K562 (cell line): ENCODE results near the gene PRTN3. TPM values are rescaled to one million over a fixed set of nuclear protein-coding genes. Genes with fewer than 3 reads are reported as not detected.

ENCODE experiments used
- ATAC-seq: fragments of 200-7000 bp; cut with Tn5 transposase; 3 replicates; pipeline ENCODE4 v1.9.1; 2020; ENCODE audit warnings: moderate library complexity
- BruUV-seq: library from RNA; stranded (reverse); fragments of 400-500 nt; replicated peaks from 2 replicates; lab custom pipeline; 2021; lab: Mats Ljungman, UMichigan
- CTCF ChIA-PET: fragments of 300-600 bp; formaldehyde crosslinking; extraction: SDS; loops from one replicate; lab custom pipeline; 2021; ENCODE audit warnings: low intra/inter-chr PET ratio; lab: Yijun Ruan, JAX
- POLR2A ChIA-PET: fragments of 300-600, 350-650 bp; sonication (Branson Sonifier 250); formaldehyde crosslinking; extraction: SDS; loops from one replicate; lab custom pipeline; 2021; ENCODE audit warnings: antibody characterized with exemption, inconsistent platforms; lab: Yijun Ruan, JAX
- DNase-seq, 4 experiments: peaks; one replicate each; pipeline versions ENCODE4 v3.0.0 to v3.0.0-alpha.2; 2011 to 2018; ENCODE audit warnings: low spot score in 3 of 4, mixed read lengths in 3 of 4; ENCODE audit errors: extremely low read depth in 1 of 4
- FAIRE-seq: peaks from 2 replicates; lab custom pipeline; 2011; peaks lifted over from hg19 to GRCh38; lab: Jason Lieb, UNC
- H2AFZ ChIP-seq: 2 replicates; pipeline ENCODE4 v1.6.0; 2011; ENCODE audit warnings: low read depth, low read length, control low read depth, inconsistent platforms
- H3K27ac ChIP-seq: fragments of 200-600 bp; 3 replicates; pipeline ENCODE4 v1.8.0; 2011; ENCODE audit warnings: low read depth, mild to moderate bottlenecking, control low read depth, inconsistent platforms, low read length, moderate library complexity, mixed read lengths; ENCODE audit errors: extremely low read depth
- H3K27me3 ChIP-seq, 2 experiments: fragments of 300-600 bp in 1 of 2; 2 replicates in 1 of 2; 3 replicates in 1 of 2; pipeline versions ENCODE4 v1.6.0 to v1.8.0; 2011; ENCODE audit warnings: inconsistent platforms in 2 of 2, low read length in 2 of 2, mild to moderate bottlenecking in 1 of 2, mixed read lengths in 1 of 2, moderate library complexity in 1 of 2; ENCODE audit not compliant: control insufficient read depth in 2 of 2, insufficient read depth in 2 of 2
- H3K36me3 ChIP-seq: fragments of 300-600 bp; 3 replicates; pipeline ENCODE4 v1.8.0; 2011; ENCODE audit warnings: mild to moderate bottlenecking, low read length, inconsistent platforms; ENCODE audit not compliant: control insufficient read depth, insufficient read depth
- H3K4me1 ChIP-seq, 2 experiments: fragments of 200-600 bp in 1 of 2; replicated peaks in 1 of 2; 2 replicates in 1 of 2; 3 replicates in 1 of 2; pipeline versions ENCODE4 v1.5.1 to v1.8.0; 2011; ENCODE audit warnings: inconsistent platforms in 2 of 2, low read length in 2 of 2, mild to moderate bottlenecking in 1 of 2, mixed read lengths in 1 of 2, moderate library complexity in 1 of 2; ENCODE audit not compliant: control insufficient read depth in 2 of 2, insufficient read depth in 2 of 2
- H3K4me2 ChIP-seq: 2 replicates; pipeline ENCODE4 v1.6.1; 2011; ENCODE audit warnings: low read length, control low read depth, inconsistent platforms, mixed read lengths; ENCODE audit not compliant: insufficient read depth
- H3K4me3 ChIP-seq: fragments of 200-600 bp; sonication (generic), shearing (Covaris generic); 2 replicates; pipeline ENCODE4 v1.5.1; 2016; ENCODE audit warnings: control low read depth, inconsistent platforms
- H3K79me2 ChIP-seq: fragments of 200-600 bp; 3 replicates; pipeline ENCODE4 v1.8.0; 2011; ENCODE audit warnings: low read length, inconsistent platforms; ENCODE audit not compliant: control insufficient read depth, insufficient read depth
- H3K9ac ChIP-seq, 2 experiments: 2 replicates each; pipeline versions ENCODE4 v1.6.0 to v1.6.1; 2011; ENCODE audit warnings: low read depth in 2 of 2, low read length in 2 of 2, control low read depth in 1 of 2, inconsistent platforms in 1 of 2, mild to moderate bottlenecking in 1 of 2, mixed read lengths in 1 of 2; ENCODE audit not compliant: insufficient read depth in 1 of 2
- H3K9me1 ChIP-seq: one replicate; pipeline ENCODE4 v1.6.0; 2011; ENCODE audit warnings: inconsistent platforms, mild to moderate bottlenecking, low read length, moderate library complexity; ENCODE audit not compliant: control insufficient read depth, insufficient read depth
- H3K9me3 ChIP-seq: replicated peaks from 2 replicates; pipeline ENCODE4 v1.5.1; 2011; ENCODE audit warnings: low read depth, low read length, inconsistent platforms; ENCODE audit not compliant: control insufficient read depth, insufficient read depth
- H4K20me1 ChIP-seq: replicated peaks from 2 replicates; pipeline ENCODE4 v1.6.1; 2011; ENCODE audit warnings: low read length, inconsistent platforms, mixed read lengths; ENCODE audit not compliant: control insufficient read depth, insufficient read depth
- ARID1B ChIP-seq: fragments of 450-650 bp; IDR thresholded peaks from 2 replicates; pipeline ENCODE4 v1.6.1; 2016; ENCODE audit warnings: antibody characterized with exemption, mild to moderate bottlenecking, inconsistent platforms
- ATF4 ChIP-seq: fragments of 450-650 bp; formaldehyde crosslinking; IDR thresholded peaks from 2 replicates; pipeline ENCODE4 v1.4.0; 2022; ENCODE audit warnings: mild to moderate bottlenecking, moderate library complexity
- CBFA2T2 ChIP-seq: fragments of 450-650 bp; conservative IDR thresholded peaks from 2 replicates; pipeline ENCODE4 v1.6.1; 2017; ENCODE audit warnings: mild to moderate bottlenecking
- ETS1 ChIP-seq: conservative IDR thresholded peaks from 2 replicates; pipeline ENCODE4 v1.6.1; 2011; ENCODE audit warnings: low read depth, mild to moderate bottlenecking, low read length; ENCODE audit not compliant: control insufficient read depth
- ETV5 ChIP-seq: sonication (generic); formaldehyde crosslinking; IDR thresholded peaks from 2 replicates; pipeline ENCODE4 v1.4.0; 2020; ENCODE audit warnings: low read depth, mild to moderate bottlenecking, missing genetic modification reagents
- HES1 ChIP-seq: fragments of 450-650 bp; IDR thresholded peaks from 2 replicates; pipeline ENCODE4 v1.6.1; 2016; ENCODE audit warnings: low read depth, mild to moderate bottlenecking, moderate library complexity
- POLR2AphosphoS5 ChIP-seq: IDR thresholded peaks from 2 replicates; pipeline ENCODE4 v1.6.1; 2011; ENCODE audit warnings: mild to moderate bottlenecking, low read depth, low read length, moderate library complexity; ENCODE audit not compliant: control insufficient read depth, insufficient read depth
- TAF1 ChIP-seq: IDR thresholded peaks from 2 replicates; pipeline ENCODE4 v1.6.1; 2011; ENCODE audit warnings: mild to moderate bottlenecking, low read length, moderate library complexity; ENCODE audit not compliant: insufficient read depth, control insufficient read depth, severe bottlenecking; ENCODE audit errors: extremely low read depth
- TRIM25 ChIP-seq: fragments of 450-650 bp; IDR thresholded peaks from 2 replicates; pipeline ENCODE4 v1.7.0; 2016; ENCODE audit warnings: borderline replicate concordance
- XRCC5 ChIP-seq: fragments of 200-400 bp; formaldehyde crosslinking; IDR thresholded peaks from 2 replicates; pipeline ENCODE4 v1.6.1; 2017; ENCODE audit warnings: low read depth, mild to moderate bottlenecking, low read length
- WGBS: fragments of 100-300 bp; shearing (Covaris generic); methylation state at CpG from one replicate; pipeline ENCODE4 v1.1.6; 2016; ENCODE audit warnings: low coverage, mixed read lengths; ENCODE audit not compliant: insufficient coverage; ENCODE audit errors: missing lambda C conversion rate; 5-methylcytosine and 5-hydroxymethylcytosine counted together
- in situ Hi-C: fragments of 300-500 bp; cut with MboI; formaldehyde crosslinking; loops from 4 replicates; pipeline ENCODE4 v1.15.0; 2018; ENCODE audit warnings: inconsistent platforms, mixed read lengths
- intact Hi-C: fragments of 100-400 bp; cut with micrococcal nuclease; formaldehyde crosslinking; loops from 2 replicates; pipeline ENCODE4 v1.14.2; 2022
- polyA plus RNA-seq, 8 experiments: library from polyadenylated mRNA; depleted of rRNA in 4 of 8; stranded (reverse) in 5 of 8; unstranded in 3 of 8; fragments of >200 nt; fragmentation: Nextera tagmentation in 2 of 8; fragmentation: Illumina TruSeq in 1 of 8; extraction: Ambion mirVana in 2 of 8; extraction: Trizol in 1 of 8; gene quantifications; 2 replicates each; pipeline versions ENCODE4 v1.2.1 to v1.2.3, GENCODE V29; 2011 to 2014; ENCODE audit warnings: inconsistent platforms in 1 of 8, missing spikeins in 1 of 8
- total RNA-seq, 7 experiments: library from RNA; depleted of rRNA in 6 of 7; stranded (reverse); fragments of >200 nt in 6 of 7; fragmentation: Illumina TruSeq in 2 of 7; extraction: Trizol in 2 of 7; gene quantifications; 2 replicates each; pipeline versions ENCODE4 v1.2.1 to v1.2.3, GENCODE V29; 2011 to 2021; ENCODE audit warnings: low replicate concordance in 1 of 7

PRTN3 gene
- total and polyA plus RNA-seq, 9 of the 15 experiments (the other 6 are each of a cell fraction or from before 2014, with no cell fraction given): 0.14 to 0.86 (median 0.43) TPM; not detected in 3

GRCh38 chr19:791007-791566 lies 49.7 kb upstream of the PRTN3 start (continued):
- TF ChIP-seq TRIM25: no peak
- no peak for TF ChIP-seq ETV5

GRCh38 chr19:791567-792305 lies 49.1 kb upstream of the PRTN3 start:
- Histone ChIP-seq H3K9me1 (no peaks in the 10 kb centered on the region), H3K79me2 (peaks cover 18% of the 10 kb centered on the region; the same call in 2 of the 3 replicates), H2AFZ (peak overlapping the region; percentile 79), H3K36me3 (no peaks in the 10 kb centered on the region), H3K4me1 (peaks cover 43 to 88% of the 10 kb centered on the region in 2 experiments), H3K9ac (peak overlapping the region; percentile 76 to 95), H4K20me1 (no peaks in the 10 kb centered on the region), H3K4me2 (peak overlapping the region; percentile 79), H3K9me3 (peaks cover 3% of the 10 kb centered on the region; the same call in 1 of the 2 replicates), H3K27ac (peak overlapping the region; percentile 99), H3K27me3 (no peaks in the 10 kb centered on the region), H3K4me3 (peak overlapping the region; percentile 35)
- in situ Hi-C loops (no loop called here), intact Hi-C loops (no loop called here)
- DNase-seq (peak; percentile 83 to 96 (median 90)), FAIRE-seq (peak; percentile 93), ATAC-seq (peak; percentile 79)
- CTCF ChIA-PET: no interaction called here
- no TSS peak for BruUV-seq
- POLR2A ChIA-PET: interaction anchor here (0.5 to 1.4 kb wide), 3 partner anchors 62 to 461 kb away, joined by 3 to 5 read pairs (median 4); no protein-coding TSS in a partner anchor
- 4% methylated on average over 4 of the region's 8 CpGs for WGBS
- TF ChIP-seq TAF1 (peak; percentile 32), ATF4 (CRISPR knock-in tag) (no peak), POLR2AphosphoS5 (peak; percentile 65), ARID1B (peak; percentile 82), CBFA2T2 (peak; percentile 69), ETS1 (peak; percentile 87), HES1 (0 out of 2 replicates have a peak, but pooled peaks have one; percentile 19), XRCC5 (no peak)
